Measurements from ENCODE around the gene MACROH2A2. TPM values are rescaled to one million over a fixed set of nuclear protein-coding genes. Genes with fewer than 3 reads are reported as not detected.

MACROH2A2 gene
- total RNA-seq, 1 donor from 2014 or later = 8.2 TPM

DNA sequence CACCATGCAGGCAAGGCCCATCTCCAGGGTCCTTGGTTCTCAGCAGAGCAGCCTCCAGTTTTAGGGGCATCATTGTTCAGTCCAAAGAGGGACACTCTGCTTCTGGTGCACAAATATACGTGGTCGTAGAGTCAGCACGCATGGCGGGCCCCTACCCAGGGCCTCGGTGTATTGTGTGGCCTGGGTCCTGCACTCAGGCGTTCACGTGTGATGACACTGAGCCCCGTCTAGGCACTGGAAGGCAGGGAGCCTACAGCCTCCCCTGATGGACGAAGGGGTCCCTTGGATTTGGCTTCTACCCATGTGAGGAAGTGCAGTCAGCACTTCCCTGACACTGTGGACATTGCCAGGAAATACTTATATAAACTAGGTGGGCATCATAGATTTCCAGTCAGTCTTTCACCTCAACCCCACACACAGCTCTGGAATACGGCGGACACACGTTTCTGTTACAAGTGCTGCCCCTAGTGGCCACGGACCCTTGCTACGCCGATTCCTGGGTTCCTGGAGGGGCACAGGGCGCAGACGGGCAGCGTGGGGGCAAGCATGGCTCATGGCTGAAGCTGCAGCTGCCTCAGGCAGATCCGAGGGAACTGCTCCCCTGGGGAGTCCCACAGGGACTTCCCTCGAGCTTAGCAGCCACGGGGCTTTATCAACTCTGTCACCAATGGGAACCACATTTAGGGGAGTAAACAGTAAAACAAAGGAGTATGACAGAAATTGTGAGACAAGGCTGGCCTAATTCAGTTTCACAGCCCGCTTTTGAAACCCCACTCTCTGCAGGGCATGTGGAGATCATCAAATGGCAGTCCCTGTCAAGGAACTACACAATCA is 54.5 kb downstream of the MACROH2A2 start:
- Histone ChIP-seq H3K27me3 (no peaks in the 10 kb centered on the region), H3K36me3 (peaks cover 17 to 22% of the 10 kb centered on the region in 2 donors), H3K9me3 (no peaks in the 10 kb centered on the region), H3K4me1 (no peaks in the 10 kb centered on the region), H3K4me3 (no peak overlapping the region), H3K27ac (no peak overlapping the region)
- DNase-seq (ENCODE audit: low spot score in 2 of 2) = no peak
- TF ChIP-seq, protein P1, sequence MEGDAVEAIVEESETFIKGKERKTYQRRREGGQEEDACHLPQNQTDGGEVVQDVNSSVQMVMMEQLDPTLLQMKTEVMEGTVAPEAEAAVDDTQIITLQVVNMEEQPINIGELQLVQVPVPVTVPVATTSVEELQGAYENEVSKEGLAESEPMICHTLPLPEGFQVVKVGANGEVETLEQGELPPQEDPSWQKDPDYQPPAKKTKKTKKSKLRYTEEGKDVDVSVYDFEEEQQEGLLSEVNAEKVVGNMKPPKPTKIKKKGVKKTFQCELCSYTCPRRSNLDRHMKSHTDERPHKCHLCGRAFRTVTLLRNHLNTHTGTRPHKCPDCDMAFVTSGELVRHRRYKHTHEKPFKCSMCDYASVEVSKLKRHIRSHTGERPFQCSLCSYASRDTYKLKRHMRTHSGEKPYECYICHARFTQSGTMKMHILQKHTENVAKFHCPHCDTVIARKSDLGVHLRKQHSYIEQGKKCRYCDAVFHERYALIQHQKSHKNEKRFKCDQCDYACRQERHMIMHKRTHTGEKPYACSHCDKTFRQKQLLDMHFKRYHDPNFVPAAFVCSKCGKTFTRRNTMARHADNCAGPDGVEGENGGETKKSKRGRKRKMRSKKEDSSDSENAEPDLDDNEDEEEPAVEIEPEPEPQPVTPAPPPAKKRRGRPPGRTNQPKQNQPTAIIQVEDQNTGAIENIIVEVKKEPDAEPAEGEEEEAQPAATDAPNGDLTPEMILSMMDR (IDR thresholded peaks at IDR 0.05) = peak in 2 of 3 experiments; percentile 20 to 32
- intact Hi-C loops (cut with DNase I) = no loop called here

DNA sequence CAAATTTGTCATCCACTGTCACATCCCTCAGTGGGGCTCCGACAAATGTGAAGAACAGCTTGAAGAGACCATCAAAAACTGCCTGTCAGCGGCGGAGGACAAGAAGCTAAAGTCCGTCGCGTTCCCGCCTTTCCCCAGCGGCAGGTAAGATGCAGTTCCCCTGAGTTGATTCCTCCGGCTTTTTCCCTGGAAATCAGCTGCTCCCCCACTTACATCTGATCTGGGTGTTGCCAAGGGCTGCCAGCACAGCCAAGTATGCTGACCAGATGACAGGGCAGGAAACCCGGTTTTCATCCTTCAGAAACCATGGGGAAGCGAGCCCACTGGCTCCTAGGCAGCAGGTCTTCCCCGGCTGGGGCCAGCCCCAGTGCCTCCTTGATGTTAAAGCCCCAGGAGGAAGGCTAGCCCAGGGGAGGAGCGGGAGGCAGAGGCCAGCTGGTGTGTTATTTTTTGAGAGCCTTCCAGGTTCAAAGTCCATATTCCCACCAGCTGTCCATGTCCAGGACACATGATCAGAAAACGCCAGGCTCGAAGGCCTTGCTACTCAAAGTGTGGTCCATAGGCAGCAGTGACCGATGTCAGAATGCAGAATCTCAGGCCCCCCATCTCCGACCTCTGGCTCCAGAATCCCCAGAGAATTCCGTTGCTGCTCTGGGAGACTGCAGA is 56.6 kb downstream of the MACROH2A2 start:
- no peaks in the 10 kb centered on the region for H3K4me1 ChIP-seq
- intact Hi-C loops (cut with DNase I) = no loop called here
- no peaks in the 10 kb centered on the region for H3K9me3 ChIP-seq
- TF ChIP-seq, protein P1 (IDR thresholded peaks at IDR 0.05) = no peak
- H3K27ac ChIP-seq = no peak overlapping the region
- peaks cover 37 to 42% of the 10 kb centered on the region in 2 donors for H3K36me3 ChIP-seq
- DNase-seq (ENCODE audit: low spot score in 2 of 2) = no peak
- H3K27me3 ChIP-seq = no peaks in the 10 kb centered on the region
- no peak overlapping the region for H3K4me3 ChIP-seq

DNA sequence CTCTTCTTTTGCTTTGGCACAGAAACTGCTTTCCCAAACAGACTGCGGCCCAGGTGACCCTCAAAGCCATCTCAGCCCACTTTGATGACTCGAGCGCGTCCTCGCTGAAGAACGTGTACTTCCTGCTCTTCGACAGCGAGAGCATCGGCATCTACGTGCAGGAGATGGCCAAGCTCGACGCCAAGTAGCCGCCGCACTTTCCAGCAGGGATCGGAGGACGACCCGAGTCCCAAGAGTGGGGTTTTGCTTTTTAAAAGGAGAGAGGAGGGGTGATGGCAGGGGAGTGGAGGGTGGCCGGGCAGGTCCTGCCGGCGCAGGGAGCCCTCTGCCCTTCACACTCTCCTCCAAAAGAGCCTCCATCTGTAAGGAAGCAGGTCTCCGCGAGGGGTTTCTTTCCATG is 58.9 kb downstream of the MACROH2A2 start:
- no peak overlapping the region for H3K27ac ChIP-seq
- H3K27me3 ChIP-seq = no peaks in the 10 kb centered on the region
- TF ChIP-seq, protein P1 (IDR thresholded peaks at IDR 0.05) = no peak
- no peaks in the 10 kb centered on the region for H3K4me1 ChIP-seq
- no peak overlapping the region for H3K4me3 ChIP-seq
- no peaks in the 10 kb centered on the region for H3K9me3 ChIP-seq
- H3K36me3 ChIP-seq = peaks cover 46 to 56% of the 10 kb centered on the region in 2 donors
- intact Hi-C loops (cut with DNase I) = no loop called here
- no peak for DNase-seq (ENCODE audit: low spot score in 2 of 2)

DNA sequence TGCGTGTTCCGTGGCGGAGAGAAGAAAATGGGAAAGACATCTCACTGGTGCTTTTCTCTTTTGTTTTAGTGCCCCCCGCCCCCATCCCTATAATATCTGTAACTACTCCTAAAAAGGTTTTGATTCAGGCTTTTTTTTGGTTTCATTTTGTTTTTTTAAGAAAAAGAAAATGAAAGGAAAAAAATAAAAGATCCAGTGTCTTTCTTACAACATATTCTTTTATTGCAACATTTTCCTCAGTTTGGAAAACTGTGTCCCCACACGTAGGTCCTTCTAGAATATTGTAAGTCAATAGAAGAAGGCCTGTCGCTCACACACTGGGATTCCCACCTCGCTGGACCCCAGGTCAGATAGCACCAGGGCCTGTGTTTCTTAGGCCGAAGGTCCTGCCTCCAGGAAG is 59.4 kb downstream of the MACROH2A2 start:
- peaks cover 46 to 62% of the 10 kb centered on the region in 2 donors for H3K36me3 ChIP-seq

DNA sequence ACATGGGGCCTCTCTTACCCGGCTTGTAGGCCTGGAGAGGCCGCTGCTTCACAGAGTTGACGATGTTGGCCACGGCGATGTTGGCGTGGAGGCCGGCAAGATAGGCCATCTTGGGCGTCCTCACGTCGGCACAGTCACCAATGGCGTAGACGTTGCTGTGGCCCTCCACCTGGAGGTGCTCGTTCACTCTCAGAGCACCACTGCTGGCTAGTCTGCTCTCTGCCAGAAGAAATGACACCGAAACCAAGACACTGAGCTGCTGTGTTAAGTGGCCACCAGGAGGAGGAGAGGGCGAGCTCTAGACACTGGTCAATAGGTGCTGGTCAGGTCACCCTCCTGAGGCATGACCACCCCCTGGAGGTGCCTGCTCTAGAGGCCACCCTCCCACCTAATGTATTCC is 62.3 kb downstream of the MACROH2A2 start:
- intact Hi-C loops (cut with DNase I) = no loop called here
- Histone ChIP-seq H3K36me3 (peaks cover 43 to 77% of the 10 kb centered on the region in 2 donors), H3K4me3 (no peak overlapping the region), H3K27ac (no peak overlapping the region), H3K9me3 (no peaks in the 10 kb centered on the region), H3K4me1 (no peaks in the 10 kb centered on the region), H3K27me3 (no peaks in the 10 kb centered on the region)
- TF ChIP-seq, protein P1 (IDR thresholded peaks at IDR 0.05) = no peak
- DNase-seq (ENCODE audit: low spot score in 2 of 2) = no peak

More for the DNA sequence above, 59.4 kb downstream of the MACROH2A2 start:
- Histone ChIP-seq H3K27me3 (no peaks in the 10 kb centered on the region), H3K4me3 (no peak overlapping the region), H3K27ac (no peak overlapping the region), H3K9me3 (no peaks in the 10 kb centered on the region), H3K4me1 (no peaks in the 10 kb centered on the region)
- intact Hi-C loops (cut with DNase I) = no loop called here
- no peak for DNase-seq (ENCODE audit: low spot score in 2 of 2)
- TF ChIP-seq, protein P1 (IDR thresholded peaks at IDR 0.05) = no peak

Measured in ascending aorta (tissue), 2 donors.